T-helper 9 cell (primary cell): ENCODE measurements around the gene SLC6A11.

Experiments
- DNase-seq: peaks from one replicate; pipeline ENCODE4 v3.0.0-alpha.2; 2020

The SLC6A11 gene

GRCh38 chr3:10890665-10891064, 74.6 kb downstream of the SLC6A11 start:
- no peak for DNase-seq

- no peak for DNase-seq
Measured at GRCh38 chr3:10892622-10893021, 76.6 kb downstream of the SLC6A11 start.

- no peak for DNase-seq
Measured at GRCh38 chr3:10901296-10901945, 85.4 kb downstream of the SLC6A11 start.

GRCh38 chr3:10907262-10907661, 91.2 kb downstream of the SLC6A11 start:
- DNase-seq = no peak

GRCh38 chr3:10910367-10910766, 94.3 kb downstream of the SLC6A11 start:
- no peak for DNase-seq

GRCh38 chr3:10911350-10912002, 95.4 kb downstream of the SLC6A11 start:
- no peak for DNase-seq

GRCh38 chr3:10912786-10913185, 96.8 kb downstream of the SLC6A11 start:
- no peak for DNase-seq

- DNase-seq = no peak
Measured at GRCh38 chr3:10915376-10915775, 99.3 kb downstream of the SLC6A11 start.

- no peak for DNase-seq
Measured at GRCh38 chr3:10917176-10917575, 101.1 kb downstream of the SLC6A11 start.

- DNase-seq = no peak
Measured at GRCh38 chr3:10918011-10918410, 102.0 kb downstream of the SLC6A11 start.

GRCh38 chr3:10919636-10920035, 103.6 kb downstream of the SLC6A11 start:
- no peak for DNase-seq

GRCh38 chr3:10925436-10926255, 109.6 kb downstream of the SLC6A11 start:
- no peak for DNase-seq

- DNase-seq = no peak
Measured at GRCh38 chr3:10926256-10926810, 110.3 kb downstream of the SLC6A11 start.

GRCh38 chr3:10926811-10927521, 110.9 kb downstream of the SLC6A11 start:
- no peak for DNase-seq

GRCh38 chr3:10927551-10927950, 111.5 kb downstream of the SLC6A11 start:
- DNase-seq = no peak

GRCh38 chr3:10928407-10928960, 112.5 kb downstream of the SLC6A11 start:
- no peak for DNase-seq

- DNase-seq = no peak
Measured at GRCh38 chr3:10928961-10929471, 113.0 kb downstream of the SLC6A11 start.

GRCh38 chr3:10929978-10930665, 114.1 kb downstream of the SLC6A11 start:
- DNase-seq = no peak

- no peak for DNase-seq
Measured at GRCh38 chr3:10930666-10931040, 114.6 kb downstream of the SLC6A11 start.

- DNase-seq = no peak
Measured at GRCh38 chr3:10932596-10932995, 116.6 kb downstream of the SLC6A11 start.

GRCh38 chr3:10933021-10933420, 117.0 kb downstream of the SLC6A11 start:
- DNase-seq = no peak

- no peak for DNase-seq
Measured at GRCh38 chr3:10933470-10933804, 117.4 kb downstream of the SLC6A11 start.
